ENCODE measurements around the gene EAF1. TPM values are rescaled to one million over a fixed set of nuclear protein-coding genes. Genes with fewer than 3 reads are reported as not detected.
"Not testable (repeated sequence)": the region's sequence is repeated elsewhere in the genome, so short reads cannot be mapped to it uniquely, and the experiment has no call there.

Gene EAF1
- polyA plus RNA-seq, 3 donors, result 9.0 to 44.0 (median 9.1) TPM

DNA sequence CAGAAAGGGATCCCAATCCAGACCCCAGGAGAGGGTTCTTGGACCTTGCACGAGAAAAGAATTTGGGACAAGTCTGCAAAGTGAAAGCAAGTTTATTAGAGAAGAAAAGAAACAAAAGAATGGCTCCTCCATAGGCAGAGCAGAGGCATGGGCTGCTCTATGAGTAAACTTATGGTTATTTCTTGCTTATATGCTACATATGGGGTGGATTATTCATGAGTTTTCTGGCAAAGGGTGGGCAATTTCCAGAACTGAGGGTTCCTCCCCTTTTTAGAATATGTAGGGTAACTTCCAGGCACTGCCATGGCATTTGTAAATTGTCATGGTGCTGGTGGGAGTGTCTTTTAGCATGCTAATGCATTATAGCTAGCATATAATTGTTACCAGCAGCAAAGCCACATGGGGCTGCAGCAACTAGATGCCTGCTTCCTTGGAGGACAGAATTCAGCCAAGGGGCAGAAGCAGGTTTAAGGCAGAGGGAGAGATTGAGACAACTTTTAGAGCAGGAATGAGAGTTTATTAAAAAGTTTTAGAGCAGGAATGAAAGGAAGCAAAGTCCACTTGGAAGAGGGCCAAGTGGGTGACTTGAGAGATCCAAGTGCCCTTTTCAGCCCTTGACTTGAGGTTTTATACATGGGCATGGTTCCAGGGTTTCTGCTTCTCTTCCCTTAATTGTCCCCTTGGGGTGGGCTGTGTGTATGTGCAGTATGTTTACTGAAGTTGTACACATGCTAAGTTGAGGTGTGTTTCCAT, 41.3 kb upstream of the EAF1 start:
- no peaks in the 10 kb centered on the region for H3K27me3 ChIP-seq (ENCODE audit: control insufficient read depth in 2 of 2, insufficient read depth in 2 of 2, low read length in 2 of 2)
- Mint-ChIP-seq H3K36me3 (no peaks in the 10 kb centered on the region), H3K27ac (peak overlapping the region in 5 of 7 donors; percentile 31 to 88 (median 65)), H3K9me3 (peaks cover 0 to 7% (median 3%) of the 10 kb centered on the region in 7 donors), H3K4me1 (peaks cover 36% of the 10 kb centered on the region), H3K4me3 (peak overlapping the region in 1 of 2 donors; percentile 17), H3K27me3 (ENCODE audit: low read depth in 3 of 3) (peaks cover 0 to 2% (median 1%) of the 10 kb centered on the region in 3 donors)
- TF ChIP-seq, protein P1, sequence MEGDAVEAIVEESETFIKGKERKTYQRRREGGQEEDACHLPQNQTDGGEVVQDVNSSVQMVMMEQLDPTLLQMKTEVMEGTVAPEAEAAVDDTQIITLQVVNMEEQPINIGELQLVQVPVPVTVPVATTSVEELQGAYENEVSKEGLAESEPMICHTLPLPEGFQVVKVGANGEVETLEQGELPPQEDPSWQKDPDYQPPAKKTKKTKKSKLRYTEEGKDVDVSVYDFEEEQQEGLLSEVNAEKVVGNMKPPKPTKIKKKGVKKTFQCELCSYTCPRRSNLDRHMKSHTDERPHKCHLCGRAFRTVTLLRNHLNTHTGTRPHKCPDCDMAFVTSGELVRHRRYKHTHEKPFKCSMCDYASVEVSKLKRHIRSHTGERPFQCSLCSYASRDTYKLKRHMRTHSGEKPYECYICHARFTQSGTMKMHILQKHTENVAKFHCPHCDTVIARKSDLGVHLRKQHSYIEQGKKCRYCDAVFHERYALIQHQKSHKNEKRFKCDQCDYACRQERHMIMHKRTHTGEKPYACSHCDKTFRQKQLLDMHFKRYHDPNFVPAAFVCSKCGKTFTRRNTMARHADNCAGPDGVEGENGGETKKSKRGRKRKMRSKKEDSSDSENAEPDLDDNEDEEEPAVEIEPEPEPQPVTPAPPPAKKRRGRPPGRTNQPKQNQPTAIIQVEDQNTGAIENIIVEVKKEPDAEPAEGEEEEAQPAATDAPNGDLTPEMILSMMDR (IDR thresholded peaks at IDR 0.05), result no peak
- no peak overlapping the region for H3K9ac ChIP-seq (ENCODE audit: insufficient read depth, low read length, poor library complexity, severe bottlenecking)
- no peaks in the 10 kb centered on the region for H3K9me3 ChIP-seq (replicated peaks in 1 of 2; ENCODE audit: control insufficient read depth in 1 of 2, insufficient read depth in 1 of 2, low read length in 2 of 2)
- peak overlapping the region in 1 of 2 donors; percentile 31 for H3K27ac ChIP-seq (ENCODE audit: low read depth in 1 of 2, low read length in 2 of 2)
- no peaks in the 10 kb centered on the region for H4K20me1 ChIP-seq (ENCODE audit: insufficient read depth, low read length)
- peak overlapping the region in 1 of 3 experiments; percentile 8 for H3K4me3 ChIP-seq (replicated peaks in 1 of 3; ENCODE audit: low read depth in 2 of 3, low read length in 3 of 3)
- WGBS (ENCODE audit: insufficient coverage), result 100% methylated on average over 1 of the region's 1 CpG
- no peak overlapping the region for H3K4me2 ChIP-seq (replicated peaks; ENCODE audit: extremely low read depth, low read length, poor library complexity, severe bottlenecking)
- no peaks in the 10 kb centered on the region for H3K36me3 ChIP-seq (replicated peaks in 1 of 2; ENCODE audit: control insufficient read depth in 1 of 2, insufficient read depth in 2 of 2, low read length in 2 of 2)
- no peak for DNase-seq
- H3K4me1 ChIP-seq (ENCODE audit: control insufficient read depth in 1 of 2, insufficient read depth in 2 of 2, low read length in 2 of 2), result peaks cover 23 to 26% of the 10 kb centered on the region in 2 donors
- H3K79me2 ChIP-seq (ENCODE audit: insufficient read depth, low read length), result no peaks in the 10 kb centered on the region
- intact Hi-C loops (cut with micrococcal nuclease), result no loop called here
- peak overlapping the region; percentile 31 for H2AFZ ChIP-seq (ENCODE audit: insufficient read depth, low read depth, low read length, poor library complexity, severe bottlenecking)

DNA sequence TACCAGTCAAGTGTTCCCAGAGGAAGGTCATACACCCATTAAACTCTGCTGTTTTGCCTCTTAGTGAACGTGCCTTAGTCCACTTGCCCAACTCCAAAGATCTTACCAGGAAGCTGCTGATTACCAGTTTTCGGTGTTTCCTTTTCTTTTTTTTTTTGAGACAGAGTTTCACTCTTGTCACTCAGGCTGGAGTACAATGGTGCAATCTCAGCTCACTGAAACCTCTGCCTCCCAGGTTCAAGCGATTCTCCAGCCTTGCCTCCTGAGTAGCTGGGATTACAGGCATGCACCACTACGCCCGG, 40.8 kb upstream of the EAF1 start:
- H3K4me1 ChIP-seq (ENCODE audit: control insufficient read depth in 1 of 2, insufficient read depth in 2 of 2, low read length in 2 of 2), result peaks cover 23 to 26% of the 10 kb centered on the region in 2 donors

More for the DNA sequence above, 40.8 kb upstream of the EAF1 start:
- Mint-ChIP-seq H3K4me3 (peak overlapping the region in 1 of 2 donors; percentile 17), H3K4me1 (peaks cover 33% of the 10 kb centered on the region), H3K27ac (peak overlapping the region in 6 of 7 donors; percentile 24 to 88 (median 62))
- H3K9ac ChIP-seq (ENCODE audit: insufficient read depth, low read length, poor library complexity, severe bottlenecking); H4K20me1 ChIP-seq (ENCODE audit: insufficient read depth, low read length); H3K36me3 ChIP-seq (replicated peaks in 1 of 2; ENCODE audit: control insufficient read depth in 1 of 2, insufficient read depth in 2 of 2, low read length in 2 of 2); intact Hi-C loops (cut with micrococcal nuclease); H3K9me3 ChIP-seq (replicated peaks in 1 of 2; ENCODE audit: control insufficient read depth in 1 of 2, insufficient read depth in 1 of 2, low read length in 2 of 2); H3K27me3 ChIP-seq (ENCODE audit: control insufficient read depth in 2 of 2, insufficient read depth in 2 of 2, low read length in 2 of 2); H3K27me3 Mint-ChIP-seq (ENCODE audit: low read depth in 3 of 3); H3K9me3 Mint-ChIP-seq; H3K36me3 Mint-ChIP-seq; DNase-seq; H3K4me2 ChIP-seq (replicated peaks; ENCODE audit: extremely low read depth, low read length, poor library complexity, severe bottlenecking); H3K79me2 ChIP-seq (ENCODE audit: insufficient read depth, low read length): not testable (repeated sequence)
- Histone ChIP-seq H3K27ac (ENCODE audit: low read depth in 1 of 2, low read length in 2 of 2) (peak overlapping the region in 1 of 2 donors; percentile 31), H2AFZ (ENCODE audit: insufficient read depth, low read depth, low read length, poor library complexity, severe bottlenecking) (peak overlapping the region; percentile 31), H3K4me3 (replicated peaks in 1 of 3; ENCODE audit: low read depth in 2 of 3, low read length in 3 of 3) (peak overlapping the region in 1 of 3 experiments; percentile 8)
- WGBS (ENCODE audit: insufficient coverage), result 11% methylated on average over 2 of the region's 5 CpGs

Data from CD14-positive monocyte (primary cell).